NCI-H1694 (cell line): ENCODE results near the gene CLSTN2.
"Not testable (repeated sequence)": the region's sequence is repeated elsewhere in the genome, so short reads cannot be mapped to it uniquely, and the experiment has no call there.

Experiments
- DNase-seq: peaks from one replicate; lab custom pipeline; 2025; lab: John Stamatoyannopoulos, UW

Gene CLSTN2

DNA sequence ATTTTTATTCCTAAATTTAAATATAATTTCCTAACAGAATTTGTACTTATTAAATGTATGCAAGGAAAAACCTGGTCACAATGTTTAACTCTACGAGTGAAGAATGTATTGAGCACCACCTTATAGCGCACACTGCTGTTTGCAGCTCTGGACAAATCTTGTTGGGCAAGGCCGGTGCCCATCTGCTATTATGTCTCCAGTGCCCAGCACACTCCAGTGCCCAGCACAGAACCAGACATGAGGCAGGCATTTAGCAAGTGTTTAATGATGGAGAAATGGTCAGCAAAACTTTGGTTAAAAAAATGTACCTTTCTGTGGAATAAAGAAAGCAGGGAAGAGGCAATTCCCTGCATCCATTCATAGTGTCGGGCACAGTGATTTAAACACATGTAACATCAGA, 488.2 kb downstream of the CLSTN2 start:
- no peak for DNase-seq

- not testable (repeated sequence) for DNase-seq
These were observed 488.6 kb downstream of the CLSTN2 start for GRCh38 chr3:140423574-140423973.

DNA sequence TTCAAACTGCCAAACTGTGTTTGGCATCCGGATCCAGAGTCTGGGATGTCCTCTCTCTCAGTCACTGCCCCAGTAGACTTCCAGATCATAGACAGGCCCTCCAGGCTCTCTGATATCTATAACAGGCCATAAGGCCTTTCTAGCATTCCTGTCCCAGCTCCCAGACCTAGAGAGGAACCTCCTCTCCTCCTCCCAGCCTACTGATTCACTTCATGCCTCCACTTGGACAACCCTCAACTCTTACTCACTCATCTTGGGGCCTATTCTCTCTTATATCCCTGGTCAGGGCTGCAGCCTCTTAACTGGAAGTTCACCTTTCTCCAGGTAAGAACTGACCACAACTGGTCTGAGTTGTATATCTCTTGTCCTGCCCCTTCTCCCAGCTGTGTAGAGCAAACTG, 489.2 kb downstream of the CLSTN2 start:
- DNase-seq = no peak

GRCh38 chr3:140424726-140425125, 489.7 kb downstream of the CLSTN2 start:
- DNase-seq = no peak

DNA sequence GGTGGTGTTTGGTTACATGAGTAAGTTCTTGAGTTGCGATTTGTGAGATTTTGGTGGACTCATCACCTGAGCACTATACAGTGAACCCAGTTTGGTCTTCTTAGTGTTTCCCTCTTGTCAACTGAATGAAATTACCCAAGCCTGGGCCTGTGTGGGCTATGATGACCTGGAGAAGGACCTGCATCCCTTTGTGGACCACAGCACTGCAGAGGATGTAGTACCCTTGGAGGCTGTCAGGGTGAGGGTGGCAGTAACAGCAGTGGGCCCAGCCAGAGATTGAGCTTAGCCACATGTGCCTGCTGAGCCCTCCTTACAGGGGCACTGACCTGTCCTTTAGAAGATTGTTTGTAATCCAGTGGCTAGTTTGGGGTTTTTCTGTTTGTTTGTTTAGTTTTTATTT, 492.8 kb downstream of the CLSTN2 start:
- no peak for DNase-seq

DNA sequence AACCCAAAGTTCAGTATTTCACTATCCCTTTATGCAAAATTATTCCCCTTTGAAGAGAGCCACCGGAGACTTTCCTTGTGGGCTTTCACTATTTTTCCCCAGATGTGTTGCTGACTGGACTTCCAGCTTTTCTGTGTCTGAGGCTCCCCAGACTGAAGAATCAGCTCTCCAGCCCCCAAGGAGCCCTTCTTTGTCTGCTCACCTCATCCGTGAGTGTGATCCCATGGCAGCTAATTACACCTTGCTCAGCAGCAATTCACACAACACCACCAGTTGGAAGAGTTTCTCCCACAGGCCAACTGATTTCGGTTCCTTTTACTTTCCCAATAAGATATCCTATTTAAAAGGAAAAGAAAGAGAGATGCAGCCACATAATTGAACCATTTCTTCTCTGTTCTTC, 493.4 kb downstream of the CLSTN2 start:
- no peak for DNase-seq

DNA sequence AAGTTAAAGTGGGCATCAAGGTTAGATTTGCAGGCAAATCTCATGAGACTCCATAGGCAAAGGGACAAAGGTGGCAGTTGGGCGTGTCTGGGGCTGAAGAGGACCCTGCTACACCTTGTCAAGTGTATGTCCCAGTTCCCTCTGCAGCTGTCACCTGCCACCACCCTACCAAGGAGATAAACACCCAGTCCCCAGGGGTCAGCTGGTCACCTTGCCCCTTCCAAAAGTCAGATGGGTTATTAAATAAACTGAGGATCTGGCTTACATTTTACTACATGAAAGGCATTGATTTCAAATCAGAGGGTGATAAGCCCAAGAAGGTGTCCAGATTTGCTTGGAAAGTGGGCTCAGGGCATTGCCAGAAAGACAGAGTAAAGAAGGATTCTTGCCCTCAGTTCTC, 494.8 kb downstream of the CLSTN2 start:
- no peak for DNase-seq

GRCh38 chr3:140430494-140430893, 495.5 kb downstream of the CLSTN2 start:
- DNase-seq = no peak

DNA sequence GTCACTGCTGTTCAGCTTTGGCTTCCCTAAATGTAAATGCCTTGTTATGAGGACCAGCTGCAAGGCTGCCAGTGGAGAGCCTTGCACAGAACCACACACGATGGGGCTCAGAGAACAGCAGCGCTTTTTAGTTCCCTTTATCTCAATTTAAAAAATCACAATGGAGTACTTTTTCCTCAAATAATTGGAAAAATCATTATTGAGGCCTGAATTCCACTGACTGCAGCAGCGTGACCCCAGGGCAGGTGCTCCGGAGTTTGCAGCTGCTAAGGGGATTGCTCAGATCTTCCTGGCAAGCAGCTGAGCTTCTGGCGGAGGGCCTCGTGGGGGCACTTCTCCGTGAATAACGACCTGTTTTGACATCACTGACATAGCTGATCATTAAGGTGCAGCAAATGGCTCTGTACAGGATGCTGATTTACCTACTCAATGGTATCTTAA, 497.3 kb downstream of the CLSTN2 start:
- DNase-seq = peak; percentile 79

GRCh38 chr3:140433431-140433830, 498.4 kb downstream of the CLSTN2 start:
- no peak for DNase-seq

- no peak for DNase-seq
These were observed 499.4 kb downstream of the CLSTN2 start for GRCh38 chr3:140434261-140434905.

- DNase-seq = no peak
These were observed 501.4 kb downstream of the CLSTN2 start for GRCh38 chr3:140436421-140436820.

DNA sequence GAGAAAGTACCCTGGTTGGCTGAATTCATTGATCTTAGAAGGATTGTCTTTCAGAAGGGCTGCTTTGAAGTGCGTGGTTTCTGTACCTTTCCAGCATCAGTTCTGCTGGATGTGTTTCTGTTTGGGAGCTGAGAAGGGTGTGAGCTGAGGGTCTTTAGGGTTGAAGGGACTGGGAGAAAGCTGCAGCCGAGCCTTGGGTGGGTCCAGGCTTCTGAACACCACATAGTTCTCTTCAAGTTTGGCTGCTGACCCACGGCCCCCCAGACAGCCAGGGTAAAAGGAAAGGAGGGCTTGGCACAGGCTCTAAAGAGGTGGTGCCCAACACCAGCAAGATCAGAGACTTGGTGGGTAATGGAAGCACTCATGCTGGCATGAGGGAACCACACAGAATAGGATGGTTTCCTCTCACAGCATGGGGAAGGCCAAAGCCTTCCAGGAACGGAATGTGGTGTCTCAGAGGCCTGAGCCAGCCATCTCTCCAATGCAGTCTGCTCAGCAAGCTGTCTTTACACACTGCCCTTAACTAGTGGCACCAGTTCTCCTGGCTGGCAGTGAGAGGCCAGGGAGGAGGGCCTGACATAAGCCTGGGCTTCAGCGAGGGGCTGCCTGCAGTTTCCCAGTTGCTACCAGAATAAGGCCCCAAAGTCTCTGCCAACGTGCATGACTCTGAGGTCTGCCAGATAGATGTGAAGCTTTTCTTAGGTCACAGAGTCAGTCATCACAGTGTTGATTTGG, 503.9 kb downstream of the CLSTN2 start:
- DNase-seq = no peak

DNA sequence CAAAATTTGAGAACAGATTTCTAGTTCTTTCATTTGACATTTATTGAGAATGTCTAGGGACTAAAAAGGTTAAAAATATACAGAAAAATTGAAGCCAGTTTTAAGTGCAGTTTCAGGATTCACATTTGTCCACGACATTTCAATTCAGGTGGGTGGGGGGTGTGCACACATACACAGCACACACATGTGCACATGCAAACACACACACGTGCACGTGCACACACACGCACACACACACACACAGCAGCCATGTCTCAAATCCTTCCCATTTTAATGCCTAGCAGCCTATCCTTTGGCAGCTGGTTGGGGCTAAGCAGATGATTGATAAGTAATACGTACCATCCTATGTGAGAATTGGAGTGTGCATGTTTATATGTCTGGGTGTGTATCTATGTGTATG, 504.5 kb downstream of the CLSTN2 start:
- DNase-seq = no peak

DNA sequence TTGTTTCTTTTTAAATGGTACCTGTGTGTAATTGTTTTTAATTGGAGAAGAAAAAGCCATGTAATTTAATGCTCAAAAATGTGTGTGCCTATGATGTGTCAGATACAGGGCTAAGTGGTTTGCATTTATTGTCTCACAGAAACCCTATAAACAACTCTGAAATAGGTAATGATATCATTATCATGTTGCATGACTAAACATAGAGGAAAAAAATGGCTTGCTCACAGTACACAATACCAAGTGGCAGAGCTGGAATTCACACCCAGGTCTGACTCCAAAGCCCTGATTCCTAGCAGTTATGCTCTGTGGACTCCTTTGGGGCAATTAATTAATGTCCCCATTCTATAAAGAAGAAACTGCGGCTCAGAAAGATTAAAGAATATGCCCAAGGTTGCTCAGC, 505.5 kb downstream of the CLSTN2 start:
- DNase-seq = no peak

DNA sequence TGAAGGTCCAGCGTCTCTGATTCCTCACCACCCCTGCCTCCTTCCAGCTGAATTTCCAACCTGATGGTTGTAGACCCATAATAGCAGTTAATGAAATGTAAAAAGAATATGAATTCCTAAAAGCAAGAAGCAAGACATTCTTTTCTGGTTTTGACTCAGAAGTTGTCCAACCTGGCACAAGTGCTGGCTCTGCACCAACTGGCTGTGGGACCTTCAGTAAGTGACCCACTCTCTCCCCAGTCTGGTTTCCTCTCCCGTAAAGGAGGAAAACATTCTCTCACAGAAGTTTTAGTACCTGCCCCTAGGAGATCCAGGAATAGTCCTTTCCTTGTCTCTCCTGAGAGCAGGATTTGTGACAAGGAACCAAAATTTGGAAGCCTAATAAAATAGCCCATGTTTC, 506.0 kb downstream of the CLSTN2 start:
- DNase-seq = no peak

GRCh38 chr3:140442621-140443020, 507.6 kb downstream of the CLSTN2 start:
- no peak for DNase-seq

GRCh38 chr3:140443073-140443472, 508.1 kb downstream of the CLSTN2 start:
- DNase-seq = no peak

DNA sequence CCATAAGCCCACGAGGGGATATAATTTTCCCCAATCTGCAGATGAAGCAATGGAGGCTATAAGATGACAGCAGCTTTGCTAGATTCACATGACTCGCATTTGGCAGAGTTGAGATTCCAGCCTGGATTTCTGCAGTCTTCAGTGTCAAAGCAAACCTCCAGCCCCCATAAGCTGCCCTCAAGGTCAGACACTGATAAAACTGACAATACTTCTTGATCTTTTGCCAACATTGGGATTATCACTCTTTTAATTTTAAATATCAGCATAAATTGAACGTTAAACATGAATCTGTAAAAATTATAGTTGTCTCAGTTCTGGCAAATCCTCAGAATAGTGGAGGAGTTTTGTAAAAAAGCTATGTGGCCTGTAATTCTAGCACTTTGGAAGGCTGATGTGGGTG, 508.8 kb downstream of the CLSTN2 start:
- no peak for DNase-seq

- DNase-seq = no peak
These were observed 511.7 kb downstream of the CLSTN2 start for GRCh38 chr3:140446734-140447133.

DNA sequence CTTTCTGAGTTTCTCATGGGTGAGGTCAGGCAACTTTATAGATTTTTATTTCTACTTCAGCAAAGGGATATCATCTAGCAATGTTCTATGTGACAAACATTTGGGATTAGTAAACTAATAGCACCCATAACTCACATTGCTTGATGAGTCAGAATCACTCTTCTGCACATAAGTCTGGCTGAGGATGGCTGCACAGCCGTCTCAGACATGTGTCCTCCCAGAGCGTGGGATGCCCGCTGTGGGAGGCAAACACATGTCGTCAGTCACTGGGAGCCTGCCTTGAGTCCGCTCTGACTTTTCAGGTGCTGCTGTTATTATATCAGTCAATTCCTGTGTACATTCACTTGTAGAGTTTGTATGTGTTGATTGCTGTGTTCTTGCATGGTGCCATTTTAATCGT, 512.2 kb downstream of the CLSTN2 start:
- DNase-seq = no peak

DNA sequence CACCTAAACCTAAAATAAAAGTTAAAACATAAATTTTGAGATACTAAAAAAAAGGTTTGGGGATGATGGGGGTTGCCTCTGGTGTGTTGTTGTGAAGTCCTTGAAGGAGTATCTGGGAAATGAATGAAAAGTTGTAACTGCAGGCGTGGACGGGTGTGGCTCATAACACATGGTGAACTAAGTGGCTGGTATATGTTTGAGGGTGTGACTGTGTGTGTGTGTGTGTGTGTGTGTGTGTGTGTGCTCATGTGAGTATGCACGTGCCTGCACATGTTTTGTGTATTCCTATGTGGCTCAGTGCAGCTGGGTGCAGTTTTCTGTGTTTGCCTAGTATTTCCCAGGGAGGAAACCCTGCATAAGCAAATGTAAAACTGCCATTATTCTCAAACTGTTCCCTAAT, 513.0 kb downstream of the CLSTN2 start:
- DNase-seq = no peak

- DNase-seq = no peak
These were observed 514.6 kb downstream of the CLSTN2 start for GRCh38 chr3:140449413-140450256.
